RPMI7951 (cell line): ENCODE measurements around the gene METTL6. TPM values are rescaled to one million over a fixed set of nuclear protein-coding genes. Genes with fewer than 3 reads are reported as not detected.
A peak's percentile ranks its signal among the peaks of the same experiment; 100 is the strongest.
"Not testable (repeated sequence)": the region's sequence is repeated elsewhere in the genome, so short reads cannot be mapped to it uniquely, and the experiment has no call there.

ENCODE experiments used
- DNase-seq: peaks from one replicate; pipeline ENCODE4 v3.0.0-alpha.2; 2012; ENCODE audit warnings: low read depth
- total RNA-seq: library from RNA; depleted of rRNA; stranded (reverse); fragments of >200 nt; shearing (Covaris generic); gene quantifications from 2 replicates; pipeline ENCODE4 v1.2.3, GENCODE V29; 2014

The METTL6 gene
- total RNA-seq, 1 experiment from 2014 or later, result 43.3 TPM

GRCh38 chr3:15405448-15406050 lies 21.8 kb downstream of the METTL6 start:
- peak; percentile 59 for DNase-seq

GRCh38 chr3:15404767-15405166 lies 22.6 kb downstream of the METTL6 start:
- no peak for DNase-seq

DNA sequence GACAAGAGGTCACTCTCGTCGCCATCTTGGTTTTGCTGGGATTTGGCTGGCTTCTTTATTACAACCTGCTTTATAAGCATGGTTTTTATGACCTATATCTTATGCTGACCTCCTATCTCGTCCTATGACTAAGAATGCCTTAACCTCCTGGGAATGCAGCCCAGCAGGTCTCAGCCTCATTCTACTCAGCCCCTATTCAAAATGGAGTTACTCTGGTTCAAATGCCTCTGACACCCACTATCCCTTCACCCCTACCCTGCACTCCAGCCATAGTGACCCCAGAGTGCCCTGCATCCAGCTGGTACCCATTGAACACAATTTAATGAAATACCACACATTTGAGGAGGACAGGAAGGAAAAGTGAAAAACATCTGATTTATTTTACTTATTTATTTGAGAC lies 23.4 kb downstream of the METTL6 start:
- no peak for DNase-seq

- DNase-seq, result no peak
Measured at GRCh38 chr3:15403495-15403894, 23.8 kb downstream of the METTL6 start.

DNA sequence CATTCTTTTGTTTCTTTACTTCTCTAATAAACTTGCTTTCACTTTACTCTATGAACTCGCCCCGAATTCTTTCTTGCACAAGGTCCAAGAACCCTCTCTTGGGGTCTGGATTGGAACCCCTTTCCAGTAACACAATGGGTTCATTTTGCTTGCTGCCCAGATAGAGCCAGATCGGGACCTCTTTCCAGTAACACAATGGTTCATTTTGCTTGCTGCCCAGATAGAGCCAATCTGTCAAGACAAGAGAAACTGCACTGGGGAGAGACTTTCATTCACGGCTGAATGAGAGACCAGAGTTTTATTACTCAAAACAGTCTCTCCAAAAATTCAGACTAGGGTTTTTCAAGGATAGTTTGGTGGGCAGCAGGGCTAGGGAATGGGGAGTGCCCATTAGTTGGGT lies 25.4 kb downstream of the METTL6 start:
- no peak for DNase-seq

DNA sequence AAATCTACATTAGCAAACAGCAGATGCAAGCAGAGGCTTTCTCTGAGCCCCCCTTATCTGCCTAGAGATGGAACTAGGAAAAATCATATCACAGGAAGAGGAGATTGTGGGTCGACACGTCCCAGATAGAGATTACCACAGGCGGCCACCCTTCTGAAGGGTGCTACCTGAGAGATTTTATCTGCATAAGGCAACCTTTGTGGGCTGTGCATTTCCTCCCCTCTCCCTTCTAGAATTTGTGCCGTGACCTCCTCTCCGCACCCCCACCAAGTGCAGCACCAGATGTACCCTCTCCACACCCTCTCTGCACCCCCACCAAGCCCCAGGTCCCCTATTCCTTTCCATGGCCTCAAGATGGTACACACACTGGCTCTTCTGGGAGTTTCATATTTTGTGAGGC lies 27.4 kb downstream of the METTL6 start:
- DNase-seq, result no peak

- peak; percentile 50 for DNase-seq
Measured at GRCh38 chr3:15398731-15399133, 28.6 kb downstream of the METTL6 start.

DNA sequence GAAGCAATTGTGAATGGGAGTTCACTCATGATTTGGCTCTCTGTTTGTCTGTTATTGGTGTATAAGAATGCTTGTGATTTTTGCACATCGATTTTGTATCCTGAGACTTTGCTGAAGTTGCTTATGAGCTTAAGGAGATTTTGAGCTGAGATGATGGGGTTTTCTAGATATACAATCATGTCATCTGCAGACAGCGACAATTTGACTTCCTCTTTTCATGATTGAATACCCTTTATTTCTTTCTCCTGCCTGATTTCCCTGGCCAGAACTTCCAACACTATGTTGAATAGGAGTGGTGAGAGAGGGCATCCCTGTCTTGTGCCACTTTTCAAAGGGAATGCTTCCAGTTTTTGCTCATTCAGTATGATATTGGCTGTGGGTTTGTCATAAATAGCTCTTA lies 34.1 kb downstream of the METTL6 start:
- DNase-seq, result not testable (repeated sequence)

DNA sequence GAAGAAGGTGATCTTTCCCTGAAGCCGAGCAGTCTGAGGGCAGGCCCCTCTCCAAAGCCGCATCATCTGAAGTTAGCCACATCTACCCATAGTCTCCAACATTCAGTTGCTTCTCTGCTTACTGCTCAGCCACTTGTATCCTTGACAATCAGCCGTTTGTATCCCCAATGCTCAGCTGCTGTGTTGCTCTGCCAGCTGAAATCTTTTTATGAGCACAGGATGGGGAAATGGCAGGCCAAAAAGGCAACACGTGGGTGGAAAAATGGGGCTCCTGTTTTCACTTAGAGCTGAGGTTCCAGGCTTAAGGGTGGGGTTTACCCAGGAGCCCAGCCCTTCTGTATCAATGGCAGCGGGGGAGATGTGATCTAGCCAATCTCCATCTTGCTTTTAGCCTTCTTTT lies 36.3 kb downstream of the METTL6 start:
- no peak for DNase-seq

DNA sequence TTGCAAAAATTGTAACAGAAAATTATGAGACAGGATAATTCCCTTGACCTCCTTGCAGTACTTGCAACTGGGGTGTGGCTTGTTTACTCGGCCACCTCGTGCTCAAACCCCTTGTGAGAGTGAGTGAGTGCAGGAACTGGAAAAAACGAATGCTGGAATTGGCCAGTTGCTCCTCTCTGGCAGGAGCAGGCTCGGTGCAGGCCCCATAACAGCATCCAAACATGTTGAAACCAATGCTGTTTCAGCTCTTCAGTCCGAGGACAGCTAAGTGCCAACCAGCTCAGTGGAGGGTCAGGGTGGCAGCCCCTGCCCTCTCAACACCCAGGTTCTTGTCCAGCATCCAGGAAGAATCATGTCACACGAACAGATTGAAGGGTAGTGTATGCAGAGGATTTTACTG lies 36.9 kb downstream of the METTL6 start:
- DNase-seq, result no peak

DNA sequence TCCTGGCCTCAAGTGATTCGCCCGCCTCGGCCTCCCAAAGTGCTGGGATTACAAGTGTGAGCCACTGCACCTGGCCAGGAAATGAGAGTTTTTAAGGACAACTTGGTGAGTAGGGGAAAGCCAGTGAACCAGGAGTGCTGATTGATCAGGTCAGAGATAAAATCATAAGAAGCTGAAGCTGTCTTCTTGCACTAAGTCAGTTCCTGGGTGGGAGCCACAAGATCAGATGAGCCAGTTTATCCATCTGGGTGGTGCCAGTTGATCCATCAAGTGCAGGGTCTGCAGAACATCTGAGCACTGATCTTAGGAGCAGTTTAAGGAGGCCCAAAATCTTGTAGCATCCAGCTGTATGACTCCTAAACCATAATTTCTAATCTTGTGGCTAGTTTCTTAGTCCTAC lies 39.0 kb downstream of the METTL6 start:
- DNase-seq, result not testable (repeated sequence)

DNA sequence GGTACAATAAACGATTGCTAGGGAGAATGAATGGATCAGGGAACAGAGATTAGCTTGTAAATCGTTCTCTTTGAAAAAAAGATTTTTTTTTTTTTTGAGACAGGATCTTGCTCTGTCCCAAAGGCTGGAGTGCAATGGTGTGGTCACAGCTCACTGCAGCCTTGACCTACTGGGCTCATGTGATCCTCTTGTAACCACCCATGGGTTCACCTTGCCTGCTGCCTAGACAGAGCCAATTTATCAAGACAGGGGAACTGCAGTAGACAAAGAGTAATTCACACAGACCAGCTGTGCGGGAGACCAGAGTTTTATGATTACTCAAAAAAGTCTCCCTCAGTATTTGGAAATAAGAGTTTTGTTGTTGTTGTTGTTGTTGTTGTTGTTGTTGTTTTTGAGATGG lies 39.6 kb downstream of the METTL6 start:
- no peak for DNase-seq

GRCh38 chr3:15387171-15387581 lies 40.2 kb downstream of the METTL6 start:
- peak; percentile 46 for DNase-seq

GRCh38 chr3:15386654-15386955 lies 40.7 kb downstream of the METTL6 start:
- not testable (repeated sequence) for DNase-seq

DNA sequence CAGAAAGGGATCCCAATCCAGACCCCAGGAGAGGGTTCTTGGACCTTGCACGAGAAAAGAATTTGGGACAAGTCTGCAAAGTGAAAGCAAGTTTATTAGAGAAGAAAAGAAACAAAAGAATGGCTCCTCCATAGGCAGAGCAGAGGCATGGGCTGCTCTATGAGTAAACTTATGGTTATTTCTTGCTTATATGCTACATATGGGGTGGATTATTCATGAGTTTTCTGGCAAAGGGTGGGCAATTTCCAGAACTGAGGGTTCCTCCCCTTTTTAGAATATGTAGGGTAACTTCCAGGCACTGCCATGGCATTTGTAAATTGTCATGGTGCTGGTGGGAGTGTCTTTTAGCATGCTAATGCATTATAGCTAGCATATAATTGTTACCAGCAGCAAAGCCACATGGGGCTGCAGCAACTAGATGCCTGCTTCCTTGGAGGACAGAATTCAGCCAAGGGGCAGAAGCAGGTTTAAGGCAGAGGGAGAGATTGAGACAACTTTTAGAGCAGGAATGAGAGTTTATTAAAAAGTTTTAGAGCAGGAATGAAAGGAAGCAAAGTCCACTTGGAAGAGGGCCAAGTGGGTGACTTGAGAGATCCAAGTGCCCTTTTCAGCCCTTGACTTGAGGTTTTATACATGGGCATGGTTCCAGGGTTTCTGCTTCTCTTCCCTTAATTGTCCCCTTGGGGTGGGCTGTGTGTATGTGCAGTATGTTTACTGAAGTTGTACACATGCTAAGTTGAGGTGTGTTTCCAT lies 41.3 kb downstream of the METTL6 start:
- no peak for DNase-seq

DNA sequence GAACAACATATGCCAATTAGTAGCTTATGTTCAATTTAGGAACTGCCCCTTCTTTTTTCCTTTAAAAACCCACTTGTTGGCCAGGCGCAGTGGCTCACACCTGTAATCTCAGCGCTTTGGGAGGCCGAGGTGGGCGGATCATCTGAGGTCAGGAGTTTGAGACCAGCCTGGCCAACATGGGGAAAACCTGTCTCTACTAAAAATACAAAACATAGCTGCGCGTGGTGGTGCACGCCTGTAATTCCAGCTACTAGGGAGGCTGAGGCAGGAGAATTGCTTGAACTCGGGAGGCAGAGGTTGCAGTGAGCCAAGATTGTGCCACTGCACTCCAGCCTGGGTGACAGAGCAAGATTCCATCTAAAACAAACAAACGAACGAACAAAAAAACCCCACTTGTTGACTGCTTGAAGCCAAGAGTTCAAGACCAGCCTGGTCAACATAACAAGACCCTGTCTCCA lies 42.1 kb downstream of the METTL6 start:
- DNase-seq, result not testable (repeated sequence)

- no peak for DNase-seq
Measured at GRCh38 chr3:15384510-15385237, 42.7 kb downstream of the METTL6 start.

DNA sequence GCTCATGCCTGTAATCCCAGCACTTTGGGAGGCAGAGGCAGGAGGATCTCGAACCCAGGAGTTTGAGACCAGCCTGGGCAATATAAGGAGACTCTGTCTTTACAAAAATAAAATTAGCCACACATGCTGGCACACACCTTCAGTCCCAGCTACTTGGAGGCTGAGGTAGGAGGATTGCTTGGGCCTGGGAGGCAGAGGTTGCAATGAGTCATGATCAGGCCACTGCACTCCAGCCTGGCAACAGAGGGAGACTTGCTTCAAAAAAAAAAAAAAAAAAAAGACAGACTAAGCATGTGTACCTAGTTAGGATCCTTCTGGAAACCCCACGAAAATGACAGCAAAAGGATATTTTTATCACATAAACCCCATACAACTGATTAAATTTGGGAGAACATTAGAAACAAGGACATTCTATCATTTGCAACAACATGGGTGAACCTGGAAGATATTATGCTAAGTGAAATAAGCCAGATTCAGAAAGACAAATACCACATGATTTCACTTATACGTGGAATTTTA lies 44.9 kb downstream of the METTL6 start:
- no peak for DNase-seq

DNA sequence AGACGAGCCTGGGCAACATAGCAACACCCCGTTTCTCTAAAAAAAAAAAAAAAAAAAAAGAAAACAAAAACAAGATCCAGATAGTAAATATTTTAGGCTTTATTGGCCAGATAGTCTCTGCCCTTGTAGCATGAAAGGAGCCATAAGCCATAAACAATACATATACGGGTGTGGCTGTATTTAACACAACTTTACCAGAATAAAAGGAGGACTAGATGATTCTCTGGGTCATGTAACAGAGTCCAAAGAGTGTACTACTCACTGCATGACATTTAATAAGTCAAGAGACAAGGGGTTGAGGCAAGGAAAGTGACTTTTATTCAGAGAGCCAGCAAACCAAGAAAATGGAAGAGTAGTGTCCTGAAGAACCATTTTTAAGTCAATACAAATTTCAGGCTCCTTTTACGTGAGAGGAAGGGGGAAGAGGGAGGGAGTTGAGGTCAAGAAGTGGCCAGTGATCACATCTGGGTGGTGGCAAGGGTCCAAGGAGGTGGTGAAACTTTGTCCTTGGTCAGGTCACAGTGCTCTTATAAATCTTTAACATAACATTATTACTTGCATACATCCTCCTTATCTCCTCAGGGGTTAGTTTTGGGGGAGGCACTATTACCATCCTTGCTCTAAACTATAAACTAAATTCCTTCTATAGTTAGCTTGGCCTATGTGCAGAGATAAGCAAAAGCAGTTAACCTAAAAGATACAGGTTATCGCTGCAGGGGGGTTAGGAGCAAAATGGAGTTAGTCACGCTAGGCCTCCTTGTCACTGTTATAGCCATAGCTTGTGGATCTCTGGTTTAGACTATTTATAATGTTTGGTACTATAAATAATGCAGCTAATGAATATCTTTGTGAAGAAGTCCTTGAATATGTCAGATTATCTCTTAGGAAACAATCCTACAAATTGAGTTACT lies 46.1 kb downstream of the METTL6 start:
- no peak for DNase-seq

DNA sequence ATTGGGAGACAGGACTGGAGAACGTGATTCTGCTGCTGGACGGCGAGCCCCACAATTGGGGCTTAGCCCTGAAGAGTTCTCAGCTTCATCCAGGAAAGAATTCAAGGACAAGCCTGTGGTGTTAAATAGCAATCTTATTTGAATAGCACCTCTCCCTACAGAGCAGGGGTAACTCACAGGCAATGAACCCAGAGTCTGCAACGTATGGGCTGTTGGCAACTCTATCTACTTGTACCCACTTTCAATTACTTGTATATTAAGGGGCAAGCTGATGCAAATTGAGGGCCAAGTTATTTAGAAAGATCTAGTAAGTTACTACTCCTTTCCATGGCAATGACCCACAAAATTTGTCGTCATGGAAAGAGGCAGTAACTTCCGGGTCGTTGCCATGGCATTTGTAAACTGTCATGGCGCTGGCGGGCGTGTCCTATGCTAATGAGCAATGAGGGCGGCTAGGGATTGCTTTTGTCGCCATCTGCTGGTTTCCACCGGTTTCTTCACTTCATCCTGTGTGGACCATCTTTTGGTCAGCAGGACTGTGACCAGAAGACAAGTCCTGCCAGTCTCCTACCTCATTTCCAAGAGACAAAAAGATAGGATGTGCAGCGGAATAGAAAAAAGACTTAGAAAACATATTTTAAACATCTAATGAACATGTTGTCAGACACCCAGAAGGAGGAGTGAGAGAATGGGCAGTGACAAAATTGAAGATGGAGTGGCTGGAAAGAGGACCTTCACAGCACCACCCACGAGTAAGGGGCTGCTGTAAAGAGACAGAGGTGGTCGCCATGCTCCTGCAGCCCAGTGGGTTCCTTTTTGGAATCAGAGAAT lies 49.2 kb downstream of the METTL6 start:
- DNase-seq, result peak; percentile 93
